IPS DF 4.7 (cell line): ENCODE data around the gene AVPI1.
"Not testable (repeated sequence)": the region's sequence is repeated elsewhere in the genome, so short reads cannot be mapped to it uniquely, and the experiment has no call there.

Source experiments
- DNase-seq: peaks from one replicate; pipeline ENCODE4 v3.0.0-alpha.2; 2013; ENCODE audit warnings: low spot score; ENCODE audit errors: extremely low read depth

Gene AVPI1

GRCh38 chr10:97683556-97684367 is 3.3 kb downstream of the AVPI1 start:
- DNase-seq: no peak

GRCh38 chr10:97682042-97682441 is 5.0 kb downstream of the AVPI1 start:
- no peak for DNase-seq

GRCh38 chr10:97679594-97679993 is 7.4 kb downstream of the AVPI1 start:
- no peak for DNase-seq

- no peak for DNase-seq
These were observed 10.1 kb downstream of the AVPI1 start for GRCh38 chr10:97676770-97677581.

- DNase-seq: no peak
These were observed 11.8 kb downstream of the AVPI1 start for GRCh38 chr10:97675222-97675621.

- no peak for DNase-seq
These were observed 13.1 kb downstream of the AVPI1 start for GRCh38 chr10:97673736-97674525.

GRCh38 chr10:97669571-97669970 is 17.5 kb downstream of the AVPI1 start:
- no peak for DNase-seq

- DNase-seq: no peak
These were observed 19.6 kb downstream of the AVPI1 start for GRCh38 chr10:97667463-97667862.

- no peak for DNase-seq
These were observed 20.0 kb downstream of the AVPI1 start for GRCh38 chr10:97666992-97667391.

- DNase-seq: no peak
These were observed 22.7 kb downstream of the AVPI1 start for GRCh38 chr10:97664282-97664850.

- DNase-seq: no peak
These were observed 27.5 kb downstream of the AVPI1 start for GRCh38 chr10:97659589-97659988.

GRCh38 chr10:97656777-97657176 is 30.3 kb downstream of the AVPI1 start:
- DNase-seq: no peak

- DNase-seq: no peak
These were observed 35.3 kb downstream of the AVPI1 start for GRCh38 chr10:97651773-97652172.

GRCh38 chr10:97650726-97651125 is 36.3 kb downstream of the AVPI1 start:
- DNase-seq: no peak

- DNase-seq: not testable (repeated sequence)
These were observed 37.7 kb downstream of the AVPI1 start for GRCh38 chr10:97649405-97649750.

- no peak for DNase-seq
These were observed 38.3 kb downstream of the AVPI1 start for GRCh38 chr10:97648562-97649404.

- no peak for DNase-seq
These were observed 39.5 kb downstream of the AVPI1 start for GRCh38 chr10:97647556-97647955.

- DNase-seq: no peak
These were observed 42.1 kb downstream of the AVPI1 start for GRCh38 chr10:97644936-97645335.

GRCh38 chr10:97643441-97643985 is 43.5 kb downstream of the AVPI1 start:
- no peak for DNase-seq

- not testable (repeated sequence) for DNase-seq
These were observed 44.4 kb downstream of the AVPI1 start for GRCh38 chr10:97642471-97643159.
